Measurements from ENCODE around the gene IFNK.

Gene IFNK

GRCh38 chr9:27556470-27556869 is 32.4 kb downstream of the IFNK start:
- Histone ChIP-seq H3K4me1 (ENCODE audit: control insufficient read depth, insufficient read depth, low read length, unreplicated experiment) (no peaks in the 10 kb centered on the region), H3K27me3 (ENCODE audit: insufficient read depth, low read length) (no peaks in the 10 kb centered on the region)

DNA sequence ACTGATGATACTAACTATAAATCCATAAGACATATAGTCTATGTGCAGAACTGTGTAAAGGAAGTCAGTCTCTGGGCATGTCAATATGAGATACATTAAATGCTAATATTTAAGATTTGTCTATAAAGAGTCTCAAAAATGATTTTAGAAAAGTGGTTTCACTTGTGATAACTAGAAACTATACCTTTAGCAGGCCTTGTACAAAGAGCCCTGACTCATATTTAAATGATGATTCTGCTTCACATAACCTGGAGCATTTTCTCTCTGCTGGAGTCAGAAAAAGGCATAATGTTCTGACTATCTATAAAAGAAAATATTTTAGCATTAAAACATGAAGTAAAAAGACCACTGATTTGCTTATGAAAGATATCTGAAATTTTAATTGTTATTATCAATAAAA is 34.2 kb downstream of the IFNK start:
- Histone ChIP-seq H3K27ac (ENCODE audit: low read depth, low read length) (no peak overlapping the region), H3K27me3 (ENCODE audit: insufficient read depth, low read length) (no peaks in the 10 kb centered on the region), H3K4me1 (ENCODE audit: control insufficient read depth, insufficient read depth, low read length, unreplicated experiment) (no peaks in the 10 kb centered on the region), H3K36me3 (ENCODE audit: insufficient read depth, low read length) (no peaks in the 10 kb centered on the region), H3K4me3 (ENCODE audit: low read depth, low read length) (no peak overlapping the region), H3K79me2 (ENCODE audit: control insufficient read depth, insufficient read depth, low read length, unreplicated experiment) (no peaks in the 10 kb centered on the region), H2AFZ (ENCODE audit: low read length, unreplicated experiment) (no peak overlapping the region)

More at GRCh38 chr9:27556470-27556869, 32.4 kb downstream of the IFNK start:
- Histone ChIP-seq H2AFZ (ENCODE audit: low read length, unreplicated experiment) (no peak overlapping the region), H3K36me3 (ENCODE audit: insufficient read depth, low read length) (no peaks in the 10 kb centered on the region), H3K27ac (ENCODE audit: low read depth, low read length) (no peak overlapping the region), H3K79me2 (ENCODE audit: control insufficient read depth, insufficient read depth, low read length, unreplicated experiment) (no peaks in the 10 kb centered on the region), H3K4me3 (ENCODE audit: low read depth, low read length) (no peak overlapping the region)

DNA sequence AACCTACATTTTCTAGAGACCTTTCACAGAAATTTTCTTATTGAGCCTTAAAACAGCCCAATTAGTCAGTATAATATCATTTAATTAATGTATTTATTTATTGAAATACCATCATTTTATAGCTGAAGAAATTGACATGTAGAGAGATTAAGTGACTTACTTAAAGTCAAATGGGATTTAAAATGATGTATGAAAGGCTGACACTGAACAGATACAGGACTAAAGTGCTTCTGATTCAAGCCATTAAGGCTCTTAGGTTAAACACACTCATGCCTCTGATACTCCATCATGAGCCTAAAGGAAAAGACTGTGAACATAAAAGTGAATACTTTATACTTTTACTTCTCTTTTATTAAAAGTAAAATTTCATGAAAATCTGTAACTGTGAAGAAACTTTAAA is 36.4 kb downstream of the IFNK start:
- Histone ChIP-seq H3K4me1 (ENCODE audit: control insufficient read depth, insufficient read depth, low read length, unreplicated experiment) (no peaks in the 10 kb centered on the region), H2AFZ (ENCODE audit: low read length, unreplicated experiment) (no peak overlapping the region), H3K36me3 (ENCODE audit: insufficient read depth, low read length) (no peaks in the 10 kb centered on the region), H3K27me3 (ENCODE audit: insufficient read depth, low read length) (no peaks in the 10 kb centered on the region), H3K27ac (ENCODE audit: low read depth, low read length) (no peak overlapping the region), H3K79me2 (ENCODE audit: control insufficient read depth, insufficient read depth, low read length, unreplicated experiment) (no peaks in the 10 kb centered on the region), H3K4me3 (ENCODE audit: low read depth, low read length) (no peak overlapping the region)

DNA sequence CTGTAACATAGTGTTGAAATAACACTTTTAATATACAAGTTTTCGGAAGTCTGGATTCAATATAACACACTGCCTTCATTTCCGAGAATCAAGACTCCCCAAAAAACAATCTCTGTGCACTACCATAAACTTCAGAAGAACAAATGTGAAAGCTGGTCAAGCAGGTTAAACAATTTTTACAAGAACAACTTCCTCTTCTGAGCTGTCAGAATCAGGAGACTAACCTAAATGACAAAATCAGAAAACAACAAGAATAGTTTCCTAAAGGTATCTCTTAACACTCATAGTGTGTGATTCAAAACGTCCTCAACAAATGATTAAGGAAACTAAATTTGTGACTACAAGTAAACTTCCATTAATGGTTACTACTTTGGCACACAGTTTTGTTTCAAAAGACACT is 37.6 kb downstream of the IFNK start:
- no peak overlapping the region for H2AFZ ChIP-seq (ENCODE audit: low read length, unreplicated experiment)
- peaks cover 3% of the 10 kb centered on the region for H3K4me1 ChIP-seq (ENCODE audit: control insufficient read depth, insufficient read depth, low read length, unreplicated experiment)
- H3K27me3 ChIP-seq (ENCODE audit: insufficient read depth, low read length), result no peaks in the 10 kb centered on the region
- H3K36me3 ChIP-seq (ENCODE audit: insufficient read depth, low read length), result no peaks in the 10 kb centered on the region
- H3K27ac ChIP-seq (ENCODE audit: low read depth, low read length), result no peak overlapping the region
- H3K4me3 ChIP-seq (ENCODE audit: low read depth, low read length), result no peak overlapping the region
- no peaks in the 10 kb centered on the region for H3K79me2 ChIP-seq (ENCODE audit: control insufficient read depth, insufficient read depth, low read length, unreplicated experiment)

DNA sequence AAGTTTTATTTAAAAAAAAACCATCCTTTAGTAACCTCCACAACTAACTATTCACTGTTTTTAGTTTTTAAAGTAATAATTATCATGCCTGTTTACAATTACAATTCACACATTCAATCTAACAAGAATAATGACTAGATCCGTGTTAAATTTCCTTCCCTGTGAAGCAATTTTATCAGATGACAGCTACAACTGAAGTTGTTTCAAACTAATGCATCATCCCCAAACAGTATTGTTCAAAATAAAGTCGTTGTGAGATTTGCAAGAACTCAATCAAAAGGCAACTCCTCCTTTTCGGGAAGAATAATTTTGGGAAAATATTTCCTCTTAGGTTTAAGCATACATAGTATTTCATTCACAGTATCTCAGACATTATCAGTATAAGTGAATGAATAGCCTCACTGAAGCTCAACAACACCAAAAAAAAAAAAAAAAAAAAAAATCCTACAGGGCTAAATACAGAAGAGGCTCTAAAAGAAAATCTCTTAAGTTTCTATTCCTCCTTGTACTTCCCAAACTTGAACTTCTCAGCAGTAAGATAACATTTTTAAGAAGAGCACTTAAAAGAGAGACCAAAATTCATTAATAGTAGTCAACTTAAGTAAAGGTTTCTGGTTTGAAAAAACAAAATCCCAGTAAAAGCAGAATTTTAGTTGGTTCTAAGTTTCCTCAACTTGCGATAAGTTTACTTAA is 39.8 kb downstream of the IFNK start:
- Histone ChIP-seq H3K36me3 (ENCODE audit: insufficient read depth, low read length) (no peaks in the 10 kb centered on the region), H3K27ac (ENCODE audit: low read depth, low read length) (no peak overlapping the region), H3K4me1 (ENCODE audit: control insufficient read depth, insufficient read depth, low read length, unreplicated experiment) (peaks cover 3% of the 10 kb centered on the region), H2AFZ (ENCODE audit: low read length, unreplicated experiment) (no peak overlapping the region), H3K79me2 (ENCODE audit: control insufficient read depth, insufficient read depth, low read length, unreplicated experiment) (no peaks in the 10 kb centered on the region), H3K4me3 (ENCODE audit: low read depth, low read length) (no peak overlapping the region), H3K27me3 (ENCODE audit: insufficient read depth, low read length) (no peaks in the 10 kb centered on the region)

- Histone ChIP-seq H3K79me2 (ENCODE audit: control insufficient read depth, insufficient read depth, low read length, unreplicated experiment) (no peaks in the 10 kb centered on the region), H3K36me3 (ENCODE audit: insufficient read depth, low read length) (no peaks in the 10 kb centered on the region), H2AFZ (ENCODE audit: low read length, unreplicated experiment) (no peak overlapping the region), H3K27me3 (ENCODE audit: insufficient read depth, low read length) (no peaks in the 10 kb centered on the region), H3K27ac (ENCODE audit: low read depth, low read length) (no peak overlapping the region), H3K4me3 (ENCODE audit: low read depth, low read length) (no peak overlapping the region), H3K4me1 (ENCODE audit: control insufficient read depth, insufficient read depth, low read length, unreplicated experiment) (peaks cover 7% of the 10 kb centered on the region)
Observed at GRCh38 chr9:27564670-27565069, 40.6 kb downstream of the IFNK start.

DNA sequence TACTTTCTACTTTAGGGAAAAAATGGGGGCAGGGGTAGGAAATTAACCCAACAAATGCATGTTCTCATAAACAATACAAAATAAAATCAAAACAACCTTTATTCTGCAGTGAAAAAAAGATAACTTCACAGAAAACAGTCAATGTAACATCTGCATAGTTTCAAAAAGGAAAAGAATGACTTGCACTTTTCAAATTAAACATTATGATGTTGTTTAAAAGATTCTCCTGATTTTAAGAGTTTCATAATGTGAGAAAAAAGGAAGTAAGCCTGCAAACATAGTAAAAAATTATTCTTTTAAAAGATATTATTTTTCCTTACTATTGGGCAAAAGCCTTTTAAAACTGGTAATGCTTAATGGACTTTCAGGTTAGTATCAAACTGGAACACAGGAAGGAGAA is 41.6 kb downstream of the IFNK start:
- Histone ChIP-seq H3K79me2 (ENCODE audit: control insufficient read depth, insufficient read depth, low read length, unreplicated experiment) (no peaks in the 10 kb centered on the region), H3K4me3 (ENCODE audit: low read depth, low read length) (no peak overlapping the region), H3K27me3 (ENCODE audit: insufficient read depth, low read length) (no peaks in the 10 kb centered on the region), H3K36me3 (ENCODE audit: insufficient read depth, low read length) (no peaks in the 10 kb centered on the region), H3K27ac (ENCODE audit: low read depth, low read length) (no peak overlapping the region), H2AFZ (ENCODE audit: low read length, unreplicated experiment) (no peak overlapping the region), H3K4me1 (ENCODE audit: control insufficient read depth, insufficient read depth, low read length, unreplicated experiment) (peaks cover 7% of the 10 kb centered on the region)

GRCh38 chr9:27566118-27566517 is 42.0 kb downstream of the IFNK start:
- H3K4me3 ChIP-seq (ENCODE audit: low read depth, low read length), result no peak overlapping the region
- no peak overlapping the region for H2AFZ ChIP-seq (ENCODE audit: low read length, unreplicated experiment)
- no peaks in the 10 kb centered on the region for H3K27me3 ChIP-seq (ENCODE audit: insufficient read depth, low read length)
- H3K27ac ChIP-seq (ENCODE audit: low read depth, low read length), result no peak overlapping the region
- peaks cover 7% of the 10 kb centered on the region for H3K4me1 ChIP-seq (ENCODE audit: control insufficient read depth, insufficient read depth, low read length, unreplicated experiment)
- H3K36me3 ChIP-seq (ENCODE audit: insufficient read depth, low read length), result no peaks in the 10 kb centered on the region
- H3K79me2 ChIP-seq (ENCODE audit: control insufficient read depth, insufficient read depth, low read length, unreplicated experiment), result no peaks in the 10 kb centered on the region

GRCh38 chr9:27569406-27569805 is 45.3 kb downstream of the IFNK start:
- Histone ChIP-seq H2AFZ (ENCODE audit: low read length, unreplicated experiment) (no peak overlapping the region), H3K4me3 (ENCODE audit: low read depth, low read length) (no peak overlapping the region), H3K27me3 (ENCODE audit: insufficient read depth, low read length) (peaks cover 3% of the 10 kb centered on the region), H3K27ac (ENCODE audit: low read depth, low read length) (no peak overlapping the region), H3K36me3 (ENCODE audit: insufficient read depth, low read length) (no peaks in the 10 kb centered on the region), H3K79me2 (ENCODE audit: control insufficient read depth, insufficient read depth, low read length, unreplicated experiment) (peaks cover 7% of the 10 kb centered on the region), H3K4me1 (ENCODE audit: control insufficient read depth, insufficient read depth, low read length, unreplicated experiment) (peaks cover 16% of the 10 kb centered on the region)

DNA sequence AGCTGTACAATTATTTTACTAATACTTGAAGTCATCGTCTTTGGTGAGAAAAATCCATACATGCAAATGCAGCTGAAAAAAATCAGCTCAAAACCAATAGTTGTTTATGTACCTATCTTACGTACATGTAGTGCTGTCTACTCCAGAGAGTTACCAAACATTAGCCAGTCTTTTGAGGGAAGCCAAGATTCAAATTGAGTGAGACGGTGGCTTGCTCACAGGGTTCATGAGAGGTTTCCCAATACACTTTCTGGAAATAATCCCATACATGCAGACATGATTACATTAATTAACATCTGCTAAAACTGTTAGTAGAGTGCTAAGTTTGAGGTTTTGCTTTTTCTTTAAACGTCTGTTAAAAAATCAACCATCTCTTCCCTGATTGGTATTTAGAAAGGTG is 46.9 kb downstream of the IFNK start:
- no peak overlapping the region for H2AFZ ChIP-seq (ENCODE audit: low read length, unreplicated experiment)
- no peak overlapping the region for H3K27ac ChIP-seq (ENCODE audit: low read depth, low read length)
- no peak overlapping the region for H3K4me3 ChIP-seq (ENCODE audit: low read depth, low read length)
- no peaks in the 10 kb centered on the region for H3K36me3 ChIP-seq (ENCODE audit: insufficient read depth, low read length)
- peaks cover 19% of the 10 kb centered on the region for H3K27me3 ChIP-seq (ENCODE audit: insufficient read depth, low read length)
- peaks cover 15% of the 10 kb centered on the region for H3K4me1 ChIP-seq (ENCODE audit: control insufficient read depth, insufficient read depth, low read length, unreplicated experiment)
- H3K79me2 ChIP-seq (ENCODE audit: control insufficient read depth, insufficient read depth, low read length, unreplicated experiment), result peaks cover 7% of the 10 kb centered on the region

DNA sequence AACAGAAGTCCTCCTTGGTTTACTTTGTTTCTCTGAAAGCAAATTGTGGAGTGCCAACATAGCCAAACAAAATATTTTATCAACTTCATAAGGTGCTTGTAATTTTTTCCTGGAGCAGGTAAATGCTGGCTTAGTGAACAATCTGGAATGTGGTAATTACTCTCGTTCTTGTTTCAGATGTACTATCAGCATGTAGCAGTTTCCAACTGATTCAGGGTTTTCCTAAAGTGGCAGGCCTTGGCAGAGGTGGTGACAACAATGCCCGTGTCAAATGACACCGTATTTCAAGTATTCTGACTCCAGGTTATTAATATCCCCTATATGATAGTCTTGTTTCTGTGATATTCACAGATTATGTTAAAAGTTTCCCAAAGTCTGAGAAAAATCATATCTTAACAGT is 48.0 kb downstream of the IFNK start:
- peak overlapping the region; percentile 87 for H2AFZ ChIP-seq (ENCODE audit: low read length, unreplicated experiment)
- peak overlapping the region; percentile 88; the same call in 1 of the 2 replicates for H3K27ac ChIP-seq (ENCODE audit: low read depth, low read length)
- H3K27me3 ChIP-seq (ENCODE audit: insufficient read depth, low read length), result peaks cover 20% of the 10 kb centered on the region
- peaks cover 13% of the 10 kb centered on the region for H3K4me1 ChIP-seq (ENCODE audit: control insufficient read depth, insufficient read depth, low read length, unreplicated experiment)
- H3K4me3 ChIP-seq (ENCODE audit: low read depth, low read length), result peak overlapping the region; percentile 89
- no peaks in the 10 kb centered on the region for H3K36me3 ChIP-seq (ENCODE audit: insufficient read depth, low read length)
- peaks cover 7% of the 10 kb centered on the region for H3K79me2 ChIP-seq (ENCODE audit: control insufficient read depth, insufficient read depth, low read length, unreplicated experiment)

All from ACC112 (cell line).